NCI-H510A (cell line): ENCODE data around the gene RPS6KL1.

Experiments used
- DNase-seq: peaks from one replicate; lab custom pipeline; 2025; lab: John Stamatoyannopoulos, UW

Gene RPS6KL1

GRCh38 chr14:74856366-74856765 is 66.7 kb downstream of the RPS6KL1 start:
- DNase-seq, result peak; percentile 8

GRCh38 chr14:74855945-74856344 is 67.1 kb downstream of the RPS6KL1 start:
- DNase-seq, result peak; percentile 20

- no peak for DNase-seq
Measured at GRCh38 chr14:74855021-74855420, 68.0 kb downstream of the RPS6KL1 start.
